Glomerular visceral epithelial cell (primary cell): ENCODE results near the gene RAB10.
"Not testable (repeated sequence)": the region's sequence is repeated elsewhere in the genome, so short reads cannot be mapped to it uniquely, and the experiment has no call there.

Experiments used
- DNase-seq: peaks from one replicate; pipeline ENCODE4 v3.0.0-alpha.2; 2016; ENCODE audit errors: extremely low spot score

Gene RAB10

GRCh38 chr2:26033818-26034636, at the start of gene RAB10:
Gene RAB10 (plus strand): TSS chr2:26034084. CDS start chr2:26034609, 525 bp downstream.
- peak; percentile 99 for DNase-seq

GRCh38 chr2:25988134-25988533, 45.8 kb upstream of the RAB10 start:
- no peak for DNase-seq

GRCh38 chr2:25989154-25989553, 44.7 kb upstream of the RAB10 start:
- no peak for DNase-seq

- DNase-seq: no peak
These were observed 41.9 kb upstream of the RAB10 start for GRCh38 chr2:25991965-25992364.

- no peak for DNase-seq
These were observed 41.3 kb upstream of the RAB10 start for GRCh38 chr2:25992556-25992955.

- DNase-seq: no peak
These were observed 40.8 kb upstream of the RAB10 start for GRCh38 chr2:25993049-25993448.

GRCh38 chr2:25994509-25994908, 39.4 kb upstream of the RAB10 start:
- no peak for DNase-seq

GRCh38 chr2:25996844-25997243, 37.0 kb upstream of the RAB10 start:
- DNase-seq: no peak

GRCh38 chr2:25998816-25999383, 35.0 kb upstream of the RAB10 start:
- not testable (repeated sequence) for DNase-seq

GRCh38 chr2:25999406-25999805, 34.5 kb upstream of the RAB10 start:
- not testable (repeated sequence) for DNase-seq

DNA sequence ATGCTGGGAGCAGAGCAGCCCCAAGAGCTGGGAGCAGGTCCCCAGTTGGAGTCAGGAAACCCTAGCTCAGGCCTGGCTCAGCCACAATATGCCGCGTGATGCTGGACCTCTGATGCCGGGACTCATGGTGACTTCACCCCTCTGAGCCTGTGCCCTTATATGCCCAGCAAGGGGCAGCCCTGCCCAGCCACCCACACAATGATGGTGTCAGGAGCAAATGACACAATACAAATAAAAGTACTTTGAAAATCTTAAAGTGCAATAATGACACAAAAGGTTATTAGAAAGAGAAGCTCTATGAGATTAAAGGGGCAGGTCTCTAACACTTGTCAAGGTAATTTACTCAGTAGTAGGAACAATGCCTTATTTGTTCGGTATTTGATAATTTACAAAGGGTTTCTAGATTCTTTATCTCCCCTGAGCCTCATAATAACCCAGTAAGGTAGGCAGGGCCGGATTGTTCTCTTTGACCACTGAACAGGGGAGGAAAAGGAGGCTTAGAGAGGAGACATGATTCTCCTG, 33.3 kb upstream of the RAB10 start:
- DNase-seq: no peak

DNA sequence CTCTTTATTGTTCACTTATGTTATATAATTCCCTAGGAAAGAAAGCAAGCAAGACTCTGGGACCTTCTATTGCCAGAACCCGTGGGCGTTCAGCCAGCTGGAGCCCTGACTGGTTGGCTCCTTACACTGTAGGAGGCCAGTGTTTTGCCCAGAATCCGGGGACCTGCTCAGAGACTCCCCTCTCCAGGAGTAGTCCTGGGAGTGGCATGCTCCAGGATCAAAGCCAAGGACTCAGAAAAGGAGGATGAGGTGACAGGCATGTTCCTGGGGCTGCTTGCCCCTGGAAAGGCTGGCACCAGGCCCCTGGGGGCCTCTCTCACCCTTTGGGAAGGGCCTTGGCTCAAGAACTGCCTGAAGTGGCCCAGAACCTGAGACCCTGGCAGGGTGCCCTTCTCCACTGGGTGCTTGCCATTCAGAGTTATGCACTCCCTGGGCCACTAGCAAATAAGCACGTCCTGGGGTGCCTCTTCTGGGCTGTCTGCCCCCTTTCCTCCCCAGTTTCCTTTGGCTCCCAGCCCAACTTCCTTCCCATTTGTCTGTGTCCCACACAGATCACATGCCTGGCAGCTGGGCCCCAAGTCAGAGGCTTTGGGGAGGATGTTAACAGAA, 32.0 kb upstream of the RAB10 start:
- DNase-seq: no peak

DNA sequence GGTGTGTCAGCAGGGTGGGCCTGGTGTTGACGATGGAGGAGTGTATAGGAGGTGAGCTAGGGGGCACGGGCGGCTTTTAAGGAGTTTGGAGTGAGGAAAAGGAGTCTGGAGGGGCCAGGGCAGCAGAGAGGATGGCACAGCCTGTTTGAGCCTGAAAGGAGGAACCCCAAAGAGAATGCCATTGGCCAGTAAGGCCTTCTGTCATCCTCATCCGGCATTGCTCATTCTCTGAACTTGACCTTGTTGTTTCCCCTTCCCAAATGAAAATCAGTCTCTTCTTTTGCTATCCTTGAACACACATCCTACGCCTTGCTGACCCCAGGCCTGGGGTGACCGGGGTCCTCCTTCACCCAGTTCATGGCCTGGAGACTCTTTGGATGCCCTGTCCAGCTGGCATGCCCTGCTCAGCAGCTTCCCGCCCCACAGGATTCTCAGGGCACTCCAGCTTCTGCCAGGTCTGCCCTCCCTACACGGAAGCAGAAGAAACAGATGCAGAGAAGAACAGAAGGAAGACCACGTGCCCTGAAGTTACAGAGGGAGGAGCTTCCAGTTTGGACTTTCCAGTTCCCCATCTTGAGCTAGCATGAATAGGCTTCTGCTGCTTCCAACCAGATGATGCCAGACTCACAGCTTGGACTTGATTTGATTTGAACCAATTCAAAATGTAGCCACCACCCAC, 31.1 kb upstream of the RAB10 start:
- no peak for DNase-seq

- no peak for DNase-seq
These were observed 25.8 kb upstream of the RAB10 start for GRCh38 chr2:26008095-26008494.

- peak; percentile 51 for DNase-seq
These were observed 24.9 kb upstream of the RAB10 start for GRCh38 chr2:26008851-26009566.

- DNase-seq: no peak
These were observed 24.3 kb upstream of the RAB10 start for GRCh38 chr2:26009567-26009963.

GRCh38 chr2:26010943-26011342, 22.9 kb upstream of the RAB10 start:
- no peak for DNase-seq

DNA sequence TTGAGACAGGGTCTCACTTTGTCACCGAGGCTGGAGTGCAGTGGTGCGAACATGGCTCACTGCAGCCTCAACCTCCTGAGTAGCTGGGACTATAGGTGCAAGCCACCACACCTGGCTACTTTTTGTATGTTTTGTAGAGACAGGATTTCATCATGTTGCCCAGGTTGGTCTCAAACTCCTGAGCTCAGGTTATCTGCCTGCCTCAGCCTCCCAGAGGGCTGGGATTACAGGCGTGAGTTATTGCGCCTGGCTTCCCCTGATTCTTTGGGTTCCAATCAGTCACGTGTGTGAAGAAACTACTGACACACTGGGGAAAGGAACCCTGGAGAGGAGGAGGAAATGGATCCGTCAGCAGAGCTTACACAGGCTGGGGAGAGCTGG, 22.3 kb upstream of the RAB10 start:
- DNase-seq: no peak

GRCh38 chr2:26011990-26012856, 21.7 kb upstream of the RAB10 start:
- DNase-seq: no peak

GRCh38 chr2:26013668-26014067, 20.2 kb upstream of the RAB10 start:
- DNase-seq: no peak
